Measurements from ENCODE around the gene NFIB. TPM values are rescaled to one million over a fixed set of nuclear protein-coding genes. Genes with fewer than 3 reads are reported as not detected.
A peak's percentile ranks its signal among the peaks of the same experiment; 100 is the strongest.

NFIB gene
- total and polyA plus RNA-seq, 2 experiments from 2014 or later = 5.7 to 13.9 TPM

DNA sequence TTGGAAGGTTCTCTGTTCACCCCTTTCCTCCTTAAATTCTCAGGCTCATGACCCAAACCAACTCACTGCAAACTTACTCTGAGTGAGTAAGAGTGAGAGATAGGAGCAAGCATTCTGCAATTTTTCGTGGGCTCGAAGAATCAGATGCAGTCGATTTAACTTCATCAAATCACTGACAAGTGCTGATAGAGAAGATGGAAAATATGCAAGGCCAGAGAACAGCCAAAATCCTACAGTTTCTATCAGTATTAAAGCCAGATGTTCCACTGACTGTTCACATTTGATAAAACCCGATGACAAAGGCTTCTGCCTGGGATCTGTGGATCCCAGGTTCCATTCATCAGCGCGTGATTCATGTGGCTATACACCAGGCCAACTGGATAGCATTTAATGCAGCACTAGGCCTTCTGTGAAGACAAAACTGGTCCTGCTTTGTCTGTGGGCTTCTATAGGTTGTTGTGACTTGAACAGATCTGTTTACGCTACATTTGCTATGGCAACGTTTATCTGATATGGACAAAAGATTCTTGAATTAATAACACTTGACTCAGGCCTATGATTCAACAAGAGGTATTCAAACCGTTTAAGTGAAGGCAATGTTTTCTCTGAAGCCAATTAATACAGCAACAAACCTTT is 251.2 kb downstream of the NFIB start:
- Histone ChIP-seq H3K9me3 (ENCODE audit: low read depth) (no peaks in the 10 kb centered on the region), H3K27ac (no peak overlapping the region), H3K4me3 (no peak overlapping the region), H3K4me1 (ENCODE audit: low read depth) (no peaks in the 10 kb centered on the region), H3K27me3 (peaks cover 10% of the 10 kb centered on the region), H3K36me3 (no peaks in the 10 kb centered on the region)
- DNase-seq (ENCODE audit: low read depth in 1 of 2, low spot score in 1 of 2) = peak in 1 of 2 donors; percentile 88
- TF ChIP-seq, protein P1, sequence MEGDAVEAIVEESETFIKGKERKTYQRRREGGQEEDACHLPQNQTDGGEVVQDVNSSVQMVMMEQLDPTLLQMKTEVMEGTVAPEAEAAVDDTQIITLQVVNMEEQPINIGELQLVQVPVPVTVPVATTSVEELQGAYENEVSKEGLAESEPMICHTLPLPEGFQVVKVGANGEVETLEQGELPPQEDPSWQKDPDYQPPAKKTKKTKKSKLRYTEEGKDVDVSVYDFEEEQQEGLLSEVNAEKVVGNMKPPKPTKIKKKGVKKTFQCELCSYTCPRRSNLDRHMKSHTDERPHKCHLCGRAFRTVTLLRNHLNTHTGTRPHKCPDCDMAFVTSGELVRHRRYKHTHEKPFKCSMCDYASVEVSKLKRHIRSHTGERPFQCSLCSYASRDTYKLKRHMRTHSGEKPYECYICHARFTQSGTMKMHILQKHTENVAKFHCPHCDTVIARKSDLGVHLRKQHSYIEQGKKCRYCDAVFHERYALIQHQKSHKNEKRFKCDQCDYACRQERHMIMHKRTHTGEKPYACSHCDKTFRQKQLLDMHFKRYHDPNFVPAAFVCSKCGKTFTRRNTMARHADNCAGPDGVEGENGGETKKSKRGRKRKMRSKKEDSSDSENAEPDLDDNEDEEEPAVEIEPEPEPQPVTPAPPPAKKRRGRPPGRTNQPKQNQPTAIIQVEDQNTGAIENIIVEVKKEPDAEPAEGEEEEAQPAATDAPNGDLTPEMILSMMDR (IDR thresholded peaks at IDR 0.05; ENCODE audit: low read depth, low read length) = no peak

DNA sequence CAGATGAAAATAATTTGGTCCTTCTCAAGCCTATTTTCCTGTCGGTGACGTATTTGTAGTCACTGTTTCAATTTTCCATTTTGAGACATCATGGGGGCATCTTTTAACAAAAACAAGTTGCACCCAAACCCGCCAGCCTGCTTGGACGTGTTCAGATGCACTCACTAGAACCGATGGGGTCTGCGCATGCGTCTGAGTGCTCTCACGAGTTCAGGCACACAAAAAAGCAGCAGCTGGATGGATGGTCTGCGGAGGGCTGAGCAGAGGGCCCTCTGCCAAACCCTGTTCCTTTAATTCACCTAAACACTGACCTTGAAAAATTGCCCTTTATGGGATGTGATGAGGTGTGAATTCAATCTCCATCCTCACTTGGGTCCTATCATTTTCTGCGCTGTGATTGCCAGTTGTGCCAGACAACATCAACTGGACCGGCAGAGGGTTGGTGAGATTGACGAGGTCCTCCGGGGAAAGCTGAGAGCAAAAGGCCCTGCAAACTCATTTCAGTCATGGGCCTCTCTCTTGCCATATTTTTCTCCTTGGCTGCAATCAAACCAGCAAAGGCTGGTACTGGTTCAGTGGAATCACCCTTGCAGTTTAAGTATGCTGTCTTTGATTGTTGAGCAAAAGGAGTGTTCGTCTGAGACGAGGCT is 251.9 kb downstream of the NFIB start:
- H3K4me3 ChIP-seq = no peak overlapping the region
- TF ChIP-seq, protein P1 (IDR thresholded peaks at IDR 0.05; ENCODE audit: low read depth, low read length) = no peak
- DNase-seq (ENCODE audit: low read depth in 1 of 2, low spot score in 1 of 2) = no peak
- H3K27ac ChIP-seq = no peak overlapping the region
- no peaks in the 10 kb centered on the region for H3K36me3 ChIP-seq
- H3K9me3 ChIP-seq (ENCODE audit: low read depth) = no peaks in the 10 kb centered on the region
- peaks cover 10% of the 10 kb centered on the region for H3K27me3 ChIP-seq
- peaks cover 6% of the 10 kb centered on the region for H3K4me1 ChIP-seq (ENCODE audit: low read depth)

DNA sequence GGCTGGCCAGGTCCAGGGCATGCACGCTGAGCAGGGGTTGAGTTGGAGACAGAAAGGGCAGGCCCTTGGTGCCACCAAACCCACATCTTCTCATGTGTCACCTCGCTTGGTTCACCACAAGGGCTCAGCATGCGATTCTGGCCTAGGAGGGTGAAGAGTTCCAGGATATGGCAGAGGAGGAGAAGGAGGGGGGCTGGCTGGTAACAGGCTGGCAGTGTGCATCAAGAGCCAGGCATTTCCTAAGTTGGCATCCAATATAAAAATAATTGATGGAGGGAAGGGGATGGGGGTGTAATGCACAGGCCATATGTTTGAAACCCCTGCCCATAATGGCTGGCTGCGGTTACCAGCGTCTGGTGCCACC is 255.6 kb downstream of the NFIB start:
- Histone ChIP-seq H3K36me3 (no peaks in the 10 kb centered on the region), H3K27ac (no peak overlapping the region), H3K9me3 (ENCODE audit: low read depth) (no peaks in the 10 kb centered on the region), H3K4me1 (ENCODE audit: low read depth) (peaks cover 8% of the 10 kb centered on the region), H3K4me3 (no peak overlapping the region), H3K27me3 (peaks cover 10% of the 10 kb centered on the region)
- DNase-seq (ENCODE audit: low read depth in 1 of 2, low spot score in 1 of 2) = no peak
- TF ChIP-seq, protein P1 (IDR thresholded peaks at IDR 0.05; ENCODE audit: low read depth, low read length) = no peak

DNA sequence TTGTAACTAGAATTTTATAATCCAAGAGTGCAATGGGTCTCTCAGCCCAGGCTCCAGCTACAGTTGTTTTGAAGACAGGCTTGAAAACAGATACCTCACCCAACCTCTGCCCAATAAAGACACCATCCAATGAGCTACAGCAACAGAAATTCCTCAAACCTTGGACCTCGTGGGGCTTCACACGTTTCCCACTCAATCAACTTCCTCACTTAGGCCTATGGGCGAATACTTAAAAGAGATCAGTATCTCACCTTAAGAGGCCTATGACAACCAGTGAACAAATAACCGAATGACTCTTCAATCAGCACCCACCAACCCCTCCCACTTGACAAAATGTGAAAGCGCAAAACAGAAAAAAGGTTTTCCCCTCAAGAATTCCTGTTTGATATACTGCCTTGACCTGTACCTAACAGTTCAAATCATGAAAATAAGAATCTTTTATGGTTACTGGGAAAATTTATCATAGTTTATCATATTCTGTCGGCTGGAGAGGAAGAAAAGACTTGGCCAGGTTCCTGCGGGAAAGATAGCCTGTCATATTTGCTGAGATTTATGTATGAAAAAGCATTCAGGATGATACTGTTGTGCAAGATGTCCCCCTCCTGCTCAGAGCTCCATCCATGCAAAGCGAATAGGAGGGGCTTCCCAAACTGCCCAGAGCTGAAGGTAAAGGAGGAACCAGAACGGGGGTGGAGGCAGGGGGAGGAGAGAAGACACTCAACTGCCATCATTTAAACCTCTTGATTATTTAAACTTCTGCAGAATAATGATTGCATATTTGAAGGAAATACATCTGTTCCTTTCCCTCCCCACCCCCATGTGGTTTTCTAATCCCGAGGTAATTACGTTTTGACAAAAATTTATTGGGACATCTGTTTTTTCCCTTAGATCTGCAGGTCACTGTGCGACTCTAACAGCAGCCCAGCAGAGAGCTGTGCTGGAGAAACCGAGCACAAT is 256.3 kb downstream of the NFIB start:
- Histone ChIP-seq H3K9me3 (ENCODE audit: low read depth) (no peaks in the 10 kb centered on the region), H3K27ac (no peak overlapping the region), H3K4me3 (no peak overlapping the region), H3K36me3 (no peaks in the 10 kb centered on the region), H3K27me3 (peaks cover 10% of the 10 kb centered on the region), H3K4me1 (ENCODE audit: low read depth) (peaks cover 8% of the 10 kb centered on the region)
- DNase-seq (ENCODE audit: low read depth in 1 of 2, low spot score in 1 of 2) = peak; percentile 6 to 40
- TF ChIP-seq, protein P1 (IDR thresholded peaks at IDR 0.05; ENCODE audit: low read depth, low read length) = no peak

DNA sequence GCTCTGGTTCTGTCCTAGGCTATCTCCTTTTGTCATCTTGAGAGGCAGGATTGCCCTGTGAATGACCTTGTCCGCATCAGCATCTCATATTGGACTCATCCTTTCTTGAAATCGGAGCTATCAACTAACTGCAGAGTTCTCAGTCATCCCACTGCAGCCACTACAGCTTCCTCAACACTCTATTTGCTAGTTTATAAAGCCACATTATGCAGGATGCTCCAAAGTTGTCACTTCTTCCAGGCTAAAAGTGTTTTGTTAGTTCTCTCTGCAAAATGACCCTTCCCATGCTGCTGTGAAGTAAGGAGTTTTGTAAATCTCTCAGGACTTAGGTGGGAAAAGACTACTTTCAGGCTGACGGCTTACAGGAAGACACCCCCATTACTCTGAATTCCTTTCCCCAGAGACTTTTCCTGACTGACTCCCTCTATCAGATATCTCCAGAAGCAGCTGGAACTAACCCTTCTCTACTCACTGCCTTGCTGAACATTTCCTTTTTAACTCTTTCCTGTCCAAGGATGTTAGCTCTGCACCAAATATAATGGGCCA is 257.6 kb downstream of the NFIB start:
- H3K9me3 ChIP-seq (ENCODE audit: low read depth) = no peaks in the 10 kb centered on the region
- no peak overlapping the region for H3K4me3 ChIP-seq
- no peaks in the 10 kb centered on the region for H3K36me3 ChIP-seq
- peaks cover 8% of the 10 kb centered on the region for H3K4me1 ChIP-seq (ENCODE audit: low read depth)
- peaks cover 4% of the 10 kb centered on the region for H3K27me3 ChIP-seq
- peak; percentile 15 to 57 for DNase-seq (ENCODE audit: low read depth in 1 of 2, low spot score in 1 of 2)
- TF ChIP-seq, protein P1 (IDR thresholded peaks at IDR 0.05; ENCODE audit: low read depth, low read length) = no peak
- no peak overlapping the region for H3K27ac ChIP-seq

All from cardiac muscle cell (in vitro differentiated cells and primary cell).